NK-92 (cell line): ENCODE results near the gene TPRG1L.

Source experiments
- DNase-seq: peaks from one replicate; lab custom pipeline; 2025; ENCODE audit not compliant: unreplicated experiment; lab: John Stamatoyannopoulos, UW

Gene TPRG1L

GRCh38 chr1:3593334-3593733, 31.5 kb upstream of the TPRG1L start:
- DNase-seq: no peak

GRCh38 chr1:3593745-3594144, 31.1 kb upstream of the TPRG1L start:
- no peak for DNase-seq

GRCh38 chr1:3594706-3595377, 30.0 kb upstream of the TPRG1L start:
- DNase-seq: no peak

GRCh38 chr1:3595949-3596348, 28.9 kb upstream of the TPRG1L start:
- DNase-seq: no peak

- no peak for DNase-seq
Measured at GRCh38 chr1:3596663-3597598, 27.9 kb upstream of the TPRG1L start.

GRCh38 chr1:3597599-3597964, 27.2 kb upstream of the TPRG1L start:
- DNase-seq: no peak

GRCh38 chr1:3598051-3598491, 26.7 kb upstream of the TPRG1L start:
- DNase-seq: no peak

GRCh38 chr1:3598522-3599285, 26.1 kb upstream of the TPRG1L start:
- DNase-seq: no peak

- no peak for DNase-seq
Measured at GRCh38 chr1:3599286-3599811, 25.5 kb upstream of the TPRG1L start.

GRCh38 chr1:3599816-3600215, 25.0 kb upstream of the TPRG1L start:
- no peak for DNase-seq

GRCh38 chr1:3600354-3600753, 24.5 kb upstream of the TPRG1L start:
- no peak for DNase-seq

- DNase-seq: no peak
Measured at GRCh38 chr1:3601743-3602142, 23.1 kb upstream of the TPRG1L start.

GRCh38 chr1:3602375-3602774, 22.4 kb upstream of the TPRG1L start:
- no peak for DNase-seq

GRCh38 chr1:3603156-3603555, 21.7 kb upstream of the TPRG1L start:
- no peak for DNase-seq

- DNase-seq: no peak
Measured at GRCh38 chr1:3603571-3604467, 21.0 kb upstream of the TPRG1L start.

GRCh38 chr1:3604468-3604974, 20.3 kb upstream of the TPRG1L start:
- no peak for DNase-seq

- no peak for DNase-seq
Measured at GRCh38 chr1:3604997-3605823, 19.6 kb upstream of the TPRG1L start.

- DNase-seq: no peak
Measured at GRCh38 chr1:3606779-3607702, 17.8 kb upstream of the TPRG1L start.
